Psoas muscle (tissue), 8 donors: ENCODE data around the gene GRAMD1A. TPM values are rescaled to one million over a fixed set of nuclear protein-coding genes. Genes with fewer than 3 reads are reported as not detected.

Experiments
- ATAC-seq, 4 donors: fragments of 200-7000 bp; cut with Tn5 transposase; one replicate each; pipeline ENCODE4 v1.9.1; 2020; ENCODE audit warnings: moderate library complexity in 3 of 4, mild to moderate bottlenecking in 2 of 4
- DNase-seq, 2 donors: peaks; one replicate each; pipeline ENCODE4 v3.0.0-alpha.2; 2020
- H3K27ac ChIP-seq: fragments of 200-600 bp; one replicate; pipeline ENCODE4 v1.8.0; 2022
- H3K27me3 ChIP-seq, 3 donors: fragments of 200-600 bp in 1 of 3; one replicate each; pipeline versions ENCODE4 v1.6.1 to v1.8.0; 2013 to 2022; ENCODE audit warnings: low read length in 2 of 3, mild to moderate bottlenecking in 2 of 3, moderate library complexity in 1 of 3; ENCODE audit not compliant: insufficient read depth in 3 of 3
- H3K36me3 ChIP-seq, 2 donors: fragments of 200-600 bp in 1 of 2; one replicate each; pipeline versions ENCODE4 v1.6.1 to v1.8.0; 2013 to 2022; ENCODE audit warnings: low read depth in 1 of 2, mild to moderate bottlenecking in 1 of 2, moderate library complexity in 1 of 2; ENCODE audit not compliant: insufficient read depth in 1 of 2
- H3K4me1 ChIP-seq: fragments of 200-600 bp; one replicate; pipeline ENCODE4 v1.8.0; 2022
- H3K4me3 ChIP-seq: fragments of 200-600 bp; one replicate; pipeline ENCODE4 v1.8.0; 2022; ENCODE audit warnings: mild to moderate bottlenecking
- H3K9me3 ChIP-seq: fragments of 200-600 bp; one replicate; pipeline ENCODE4 v1.8.0; 2022
- WGBS, 3 donors: extraction: QIAGEN DNeasy Blood & Tissue Kit; methylation state at CpG; one replicate each; pipeline versions ENCODE4 v1.1.6 to v1.1.7; 2013; 5-methylcytosine and 5-hydroxymethylcytosine counted together
- intact Hi-C, 2 donors: fragments of 100-400 bp; cut with DNase I; formaldehyde crosslinking; loops; one replicate each; pipeline versions ENCODE4 v1.11.0 to v1.14.2; 2022
- polyA plus RNA-seq, 3 donors: library from polyadenylated mRNA; stranded (reverse); fragments of 200-250 nt; gene quantifications; one replicate each; pipeline ENCODE4 v1.2.3, GENCODE V29; 2013
- total RNA-seq, 4 donors: library from RNA; stranded (reverse); fragmentation: NEBNext Ultra II Directional in 2 of 4; extraction: Animal tissue kit (Norgen Biotek cat#: 25700) in 2 of 4; gene quantifications; one replicate each; pipeline versions ENCODE4 v1.2.1 to v1.2.4, GENCODE V29; 2021 to 2023
- TF ChIP-seq, protein P1 (sequence below): fragments of 200-600 bp; IDR thresholded peaks from one replicate; pipeline ENCODE4 v1.8.0; 2022; ENCODE audit warnings: antibody characterized with exemption
- donor health status: healthy with polysubstance abuse.
- donor health status: DM: no; HTN: no; CAD: no; lungs with moderate emphysema.
- donor health status: Bipolar disorder and iron deficiency.
- donor health status: healthy.
- donor health status: DM: yes; HTN: yes; CAD: no.
- donor health status: DM: no; HTN: no; CAD: no.
- donor health status: DM: no; HTN: no; CAD: no.
- donor health status: DM: yes; HTN: yes; CAD: no.

Gene GRAMD1A
- total and polyA plus RNA-seq, 7 donors, result 15.6 to 55.0 (median 36.3) TPM

- Histone ChIP-seq H3K36me3 (peaks cover 31 to 41% of the 10 kb centered on the region in 2 donors), H3K4me3 (no peak overlapping the region), H3K9me3 (peaks cover 49% of the 10 kb centered on the region), H3K27me3 (no peaks in the 10 kb centered on the region), H3K27ac (no peak overlapping the region), H3K4me1 (peaks cover 11% of the 10 kb centered on the region)
- 94 to 99% (median 95%) methylated on average over 8 of the region's 8 CpGs for WGBS, 3 donors
- ATAC-seq, result no peak
- TF ChIP-seq, protein P1, sequence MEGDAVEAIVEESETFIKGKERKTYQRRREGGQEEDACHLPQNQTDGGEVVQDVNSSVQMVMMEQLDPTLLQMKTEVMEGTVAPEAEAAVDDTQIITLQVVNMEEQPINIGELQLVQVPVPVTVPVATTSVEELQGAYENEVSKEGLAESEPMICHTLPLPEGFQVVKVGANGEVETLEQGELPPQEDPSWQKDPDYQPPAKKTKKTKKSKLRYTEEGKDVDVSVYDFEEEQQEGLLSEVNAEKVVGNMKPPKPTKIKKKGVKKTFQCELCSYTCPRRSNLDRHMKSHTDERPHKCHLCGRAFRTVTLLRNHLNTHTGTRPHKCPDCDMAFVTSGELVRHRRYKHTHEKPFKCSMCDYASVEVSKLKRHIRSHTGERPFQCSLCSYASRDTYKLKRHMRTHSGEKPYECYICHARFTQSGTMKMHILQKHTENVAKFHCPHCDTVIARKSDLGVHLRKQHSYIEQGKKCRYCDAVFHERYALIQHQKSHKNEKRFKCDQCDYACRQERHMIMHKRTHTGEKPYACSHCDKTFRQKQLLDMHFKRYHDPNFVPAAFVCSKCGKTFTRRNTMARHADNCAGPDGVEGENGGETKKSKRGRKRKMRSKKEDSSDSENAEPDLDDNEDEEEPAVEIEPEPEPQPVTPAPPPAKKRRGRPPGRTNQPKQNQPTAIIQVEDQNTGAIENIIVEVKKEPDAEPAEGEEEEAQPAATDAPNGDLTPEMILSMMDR, result no peak
- intact Hi-C loops, result no loop called here
- no peak for DNase-seq
Observed at GRCh38 chr19:34960103-34960805, 39.9 kb upstream of the GRAMD1A start.

DNA sequence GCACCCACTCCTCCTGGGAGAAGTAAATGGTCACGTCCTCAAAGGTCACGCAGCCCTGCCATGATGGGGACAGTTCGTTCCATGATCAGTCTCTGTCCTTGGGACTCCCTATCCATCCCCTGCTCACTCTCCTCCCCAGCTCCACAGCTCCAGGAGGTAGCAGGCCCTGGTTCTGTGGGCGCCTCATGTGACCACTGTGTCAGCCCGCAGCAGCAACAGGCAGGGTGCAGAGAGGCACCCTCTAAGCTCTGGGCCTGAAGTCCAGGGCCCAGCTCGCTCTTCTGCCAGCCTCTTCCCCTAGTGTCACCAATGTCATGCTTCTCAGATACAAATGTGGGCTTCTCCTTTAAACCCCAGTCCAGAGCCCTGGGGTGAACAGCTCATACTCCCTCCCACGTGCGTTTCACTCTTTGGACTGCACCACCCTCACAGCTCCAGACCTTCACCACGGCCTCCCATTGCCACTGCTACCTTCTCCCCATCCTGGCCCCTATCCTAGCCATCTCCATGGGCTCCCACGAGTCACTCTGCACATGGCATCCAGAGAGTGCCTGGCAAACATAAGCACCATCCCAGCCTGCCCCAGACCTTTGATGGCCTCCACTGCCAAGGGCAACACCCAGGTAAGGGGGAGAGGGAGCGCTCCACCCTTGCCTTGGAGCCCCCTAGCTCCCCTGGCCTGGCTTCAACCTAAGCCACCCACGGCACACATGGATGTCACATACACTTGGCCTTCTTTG, 39.0 kb upstream of the GRAMD1A start:
- TF ChIP-seq, protein P1, result no peak
- peaks cover 11% of the 10 kb centered on the region for H3K4me1 ChIP-seq
- 94 to 95% (median 95%) methylated on average over 11 to 12 of the region's 12 CpGs for WGBS, 3 donors
- H3K27me3 ChIP-seq, result no peaks in the 10 kb centered on the region
- H3K27ac ChIP-seq, result no peak overlapping the region
- no peak for DNase-seq
- intact Hi-C loops, result no loop called here
- H3K36me3 ChIP-seq, result peaks cover 31 to 41% of the 10 kb centered on the region in 2 donors
- H3K4me3 ChIP-seq, result no peak overlapping the region
- H3K9me3 ChIP-seq, result peaks cover 42% of the 10 kb centered on the region
- no peak for ATAC-seq

DNA sequence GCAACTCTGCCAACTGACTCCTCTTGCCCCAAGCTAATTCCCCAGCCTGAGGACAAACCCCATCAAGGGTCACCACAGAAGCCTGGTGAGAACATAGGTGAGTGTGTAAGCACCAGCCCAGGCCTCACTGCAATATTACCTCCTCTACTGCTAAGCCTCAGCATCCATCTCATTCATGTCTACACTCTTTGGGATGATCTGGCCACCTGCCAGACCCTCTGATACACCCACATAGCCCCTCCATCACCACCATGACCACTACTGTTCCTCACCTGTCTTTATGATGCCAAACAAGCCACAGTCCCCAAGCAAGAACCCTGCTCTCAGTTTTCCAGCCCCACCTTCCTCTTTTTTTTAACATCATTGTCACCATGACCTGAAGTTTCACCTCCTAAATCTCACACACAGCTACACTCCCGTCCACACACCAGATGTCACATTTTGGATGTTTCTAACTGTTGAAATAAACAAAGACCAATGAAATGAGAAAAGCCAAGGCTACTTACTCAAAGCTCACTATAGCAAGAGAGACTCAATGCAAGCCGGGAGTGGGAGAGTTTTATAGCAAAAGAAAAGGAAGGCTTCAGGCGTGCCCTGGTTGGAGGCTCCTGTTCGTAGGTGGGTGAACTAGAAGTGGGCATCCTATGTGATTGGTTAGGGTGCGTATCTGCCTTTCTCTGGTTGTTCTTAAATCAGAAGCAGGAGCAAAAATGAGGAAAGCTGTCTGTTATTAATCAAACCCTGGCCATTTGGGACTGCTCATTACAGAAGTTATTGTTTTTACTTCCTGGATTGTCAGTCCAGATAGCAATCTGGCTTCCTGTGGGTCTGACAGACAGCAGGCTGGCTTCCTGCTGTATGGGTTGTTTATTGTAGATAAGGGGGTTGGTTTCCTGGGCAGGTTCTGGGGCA, 38.1 kb upstream of the GRAMD1A start:
- peaks cover 11% of the 10 kb centered on the region for H3K4me1 ChIP-seq
- peak overlapping the region; percentile 99 for H3K4me3 ChIP-seq
- H3K27ac ChIP-seq, result peak overlapping the region; percentile 41
- peaks cover 29 to 39% of the 10 kb centered on the region in 2 donors for H3K36me3 ChIP-seq
- 71 to 77% (median 71%) methylated on average over 5 of the region's 5 CpGs for WGBS, 3 donors
- no peaks in the 10 kb centered on the region for H3K27me3 ChIP-seq
- no peak for DNase-seq
- TF ChIP-seq, protein P1, result no peak
- peak in 1 of 4 donors; percentile 21 for ATAC-seq
- H3K9me3 ChIP-seq, result peaks cover 33% of the 10 kb centered on the region
- intact Hi-C loops, result no loop called here

DNA sequence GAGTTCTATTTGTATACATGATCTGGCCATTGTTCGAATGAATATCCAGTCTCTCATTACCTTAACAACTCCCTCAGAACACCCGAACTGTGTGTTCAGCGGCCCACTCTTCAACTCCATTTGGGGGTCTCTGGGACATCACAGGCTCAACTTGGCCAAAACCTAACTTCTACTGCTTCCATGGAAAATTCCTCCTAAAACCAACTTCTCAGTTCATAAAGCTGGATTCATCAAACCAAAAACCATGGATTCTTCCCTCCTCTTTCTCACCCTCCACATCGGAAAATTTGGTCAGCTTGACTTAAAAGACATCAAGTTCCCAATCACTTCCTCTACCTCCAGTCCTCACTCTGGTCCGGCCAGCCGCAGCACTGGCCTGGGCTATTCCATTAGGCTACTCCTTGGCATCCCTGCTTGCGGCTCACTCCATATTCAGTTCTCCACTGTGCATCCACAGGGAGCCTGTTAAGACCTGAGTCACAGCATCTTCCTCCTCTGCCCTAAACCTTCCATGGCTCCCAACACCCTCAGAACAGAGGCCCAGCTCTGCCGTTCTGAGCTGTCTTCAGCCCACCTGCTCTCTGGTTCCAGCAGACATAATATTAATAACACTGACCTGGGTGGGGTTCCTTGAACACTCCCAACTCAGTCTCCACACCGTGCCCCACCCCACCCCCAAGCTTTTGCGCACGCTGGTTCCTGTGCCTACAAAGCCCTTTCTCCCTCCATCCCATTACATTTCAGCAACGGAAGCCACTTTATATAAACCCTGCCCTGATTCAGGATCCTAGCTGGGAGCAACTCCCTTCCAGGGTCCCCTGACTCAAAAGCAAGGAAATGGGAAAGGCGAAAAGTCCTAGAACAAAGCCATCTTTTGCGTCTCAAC, 37.2 kb upstream of the GRAMD1A start:
- 39 to 43% (median 42%) methylated on average over 14 of the region's 14 CpGs for WGBS, 3 donors
- Histone ChIP-seq H3K27me3 (no peaks in the 10 kb centered on the region), H3K4me3 (peak overlapping the region; percentile 99), H3K9me3 (peaks cover 24% of the 10 kb centered on the region), H3K27ac (peak overlapping the region; percentile 63), H3K4me1 (peaks cover 11% of the 10 kb centered on the region), H3K36me3 (peaks cover 22 to 30% of the 10 kb centered on the region in 2 donors)
- TF ChIP-seq, protein P1, result no peak
- intact Hi-C loops, result no loop called here
- DNase-seq (no peak), ATAC-seq (peak in 1 of 4 donors; percentile 27)
